ENCODE results near the gene BPIFA2. TPM values are rescaled to one million over a fixed set of nuclear protein-coding genes. Genes with fewer than 3 reads are reported as not detected.

The BPIFA2 gene
- total and polyA plus RNA-seq, 10 of the 15 experiments (the other 5 are each of a cell fraction or from before 2014, with no cell fraction given), result not detected

DNA sequence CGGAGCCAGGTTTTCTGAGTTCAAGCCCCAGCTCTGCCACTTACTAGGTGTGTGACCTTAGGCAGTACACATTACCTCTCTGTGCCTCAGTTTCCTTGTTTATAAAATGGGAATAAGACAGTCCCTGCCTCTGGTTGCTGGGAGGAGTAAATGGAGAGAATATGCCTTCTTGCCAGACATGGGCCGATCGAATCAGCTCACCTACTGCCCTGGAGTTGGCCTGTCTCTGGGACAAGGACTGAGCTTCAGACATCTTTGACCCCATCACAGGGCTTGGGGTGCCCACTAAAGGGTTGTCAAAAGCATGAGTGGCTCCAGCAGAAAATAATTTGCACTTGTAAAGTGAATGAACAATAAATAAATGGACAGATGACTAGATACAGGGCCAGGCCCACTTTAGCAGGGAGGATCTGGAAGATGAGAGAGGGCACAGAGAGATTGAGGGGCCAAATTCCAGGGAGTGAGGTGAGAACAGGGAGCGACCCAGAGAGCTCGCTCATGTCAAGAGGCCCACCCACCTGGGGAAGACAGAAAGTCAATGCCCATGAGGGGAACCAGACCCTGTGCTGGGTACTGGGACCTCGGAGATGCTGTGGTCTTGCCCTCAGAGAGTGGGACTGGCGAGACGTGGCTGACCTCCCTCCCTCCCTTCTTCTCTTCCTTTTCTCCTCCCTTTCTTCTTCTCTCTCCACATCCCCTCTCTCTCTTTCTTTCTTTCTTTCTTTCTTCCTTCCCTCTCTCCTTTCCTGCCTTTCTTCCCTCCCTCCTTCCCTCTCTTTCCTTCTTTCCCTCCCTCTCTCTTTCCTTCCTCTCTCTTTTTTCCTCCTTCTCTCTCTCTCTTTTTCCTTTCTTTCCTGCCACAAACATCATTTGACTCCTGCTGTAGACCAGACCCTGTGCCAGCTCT is 3.9 kb upstream of the BPIFA2 start:
- in situ Hi-C loops (cut with MboI), result no loop called here
- no peak for DNase-seq (ENCODE audit: low read depth, low spot score)
- no peak overlapping the region for H3K27ac ChIP-seq (ENCODE audit: control insufficient read depth, insufficient read depth)

More for the DNA sequence above, 3.9 kb upstream of the BPIFA2 start:
- BruUV-seq (replicated peaks), result no TSS peak
- Histone ChIP-seq H3K9ac (ENCODE audit: control insufficient read depth, insufficient read depth, low read length) (no peak overlapping the region), H3K9me3 (replicated peaks; ENCODE audit: control insufficient read depth, insufficient read depth, low read length) (peaks cover 4% of the 10 kb centered on the region; the same call in 2 of the 3 replicates), H3K4me3 (no peak overlapping the region), H3K4me2 (ENCODE audit: control insufficient read depth, insufficient read depth) (no peak overlapping the region), H2AFZ (ENCODE audit: control insufficient read depth, low read depth, low read length) (no peak overlapping the region), H3K27me3 (replicated peaks in 1 of 2; ENCODE audit: control insufficient read depth in 2 of 2, insufficient read depth in 2 of 2, low read length in 1 of 2) (no peaks in the 10 kb centered on the region), H3K36me3 (ENCODE audit: control insufficient read depth in 2 of 2, insufficient read depth in 2 of 2, low read length in 1 of 2) (no peaks in the 10 kb centered on the region), H3K79me2 (ENCODE audit: control insufficient read depth, insufficient read depth, low read length) (no peaks in the 10 kb centered on the region), H3K4me1 (ENCODE audit: control insufficient read depth, insufficient read depth, low read length) (no peaks in the 10 kb centered on the region), H4K20me1 (ENCODE audit: control insufficient read depth, insufficient read depth) (no peaks in the 10 kb centered on the region)
- 21% methylated on average over 8 of the region's 8 CpGs for WGBS (ENCODE audit: insufficient coverage, insufficient replicate concordance, low lambda C conversion rate, missing lambda C conversion rate)
- ChIA-PET POLR2A (no interaction called here), CTCF (no interaction called here), SMC1A (ENCODE audit: uncharacterized antibody, unreplicated experiment) (no interaction called here), RAD21 (ENCODE audit: unreplicated experiment) (no interaction called here)
- intact Hi-C loops (cut with micrococcal nuclease; ENCODE audit: unreplicated experiment), result loop anchor here (5.0 kb wide), 1 partner anchor 48 kb away; no protein-coding TSS in a partner anchor
- TF ChIP-seq SP1 (IDR thresholded peaks at IDR 0.05; ENCODE audit: low read depth, low read length) (no peak), CBX3 (IDR thresholded peaks at IDR 0.05; ENCODE audit: borderline replicate concordance, low read depth) (no peak), KDM1A (IDR thresholded peaks at IDR 0.05; ENCODE audit: borderline replicate concordance) (no peak), TBL1XR1 (IDR thresholded peaks at IDR 0.05; ENCODE audit: low read depth, low read length) (no peak), SMAD5 (IDR thresholded peaks at IDR 0.05; ENCODE audit: low read depth) (no peak), BMI1 (IDR thresholded peaks at IDR 0.05; ENCODE audit: borderline replicate concordance) (no peak), YBX1 (IDR thresholded peaks at IDR 0.05) (no peak), MYB (IDR thresholded peaks at IDR 0.05; ENCODE audit: borderline replicate concordance, low read depth, low read length) (no peak), ATF7 (IDR thresholded peaks at IDR 0.05; ENCODE audit: low read depth) (no peak)
- TF ChIP-seq, protein P1, sequence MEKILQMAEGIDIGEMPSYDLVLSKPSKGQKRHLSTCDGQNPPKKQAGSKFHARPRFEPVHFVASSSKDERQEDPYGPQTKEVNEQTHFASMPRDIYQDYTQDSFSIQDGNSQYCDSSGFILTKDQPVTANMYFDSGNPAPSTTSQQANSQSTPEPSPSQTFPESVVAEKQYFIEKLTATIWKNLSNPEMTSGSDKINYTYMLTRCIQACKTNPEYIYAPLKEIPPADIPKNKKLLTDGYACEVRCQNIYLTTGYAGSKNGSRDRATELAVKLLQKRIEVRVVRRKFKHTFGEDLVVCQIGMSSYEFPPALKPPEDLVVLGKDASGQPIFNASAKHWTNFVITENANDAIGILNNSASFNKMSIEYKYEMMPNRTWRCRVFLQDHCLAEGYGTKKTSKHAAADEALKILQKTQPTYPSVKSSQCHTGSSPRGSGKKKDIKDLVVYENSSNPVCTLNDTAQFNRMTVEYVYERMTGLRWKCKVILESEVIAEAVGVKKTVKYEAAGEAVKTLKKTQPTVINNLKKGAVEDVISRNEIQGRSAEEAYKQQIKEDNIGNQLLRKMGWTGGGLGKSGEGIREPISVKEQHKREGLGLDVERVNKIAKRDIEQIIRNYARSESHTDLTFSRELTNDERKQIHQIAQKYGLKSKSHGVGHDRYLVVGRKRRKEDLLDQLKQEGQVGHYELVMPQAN (conservative IDR thresholded peaks at IDR 0.05), result no peak
- TF ChIP-seq, protein P2, sequence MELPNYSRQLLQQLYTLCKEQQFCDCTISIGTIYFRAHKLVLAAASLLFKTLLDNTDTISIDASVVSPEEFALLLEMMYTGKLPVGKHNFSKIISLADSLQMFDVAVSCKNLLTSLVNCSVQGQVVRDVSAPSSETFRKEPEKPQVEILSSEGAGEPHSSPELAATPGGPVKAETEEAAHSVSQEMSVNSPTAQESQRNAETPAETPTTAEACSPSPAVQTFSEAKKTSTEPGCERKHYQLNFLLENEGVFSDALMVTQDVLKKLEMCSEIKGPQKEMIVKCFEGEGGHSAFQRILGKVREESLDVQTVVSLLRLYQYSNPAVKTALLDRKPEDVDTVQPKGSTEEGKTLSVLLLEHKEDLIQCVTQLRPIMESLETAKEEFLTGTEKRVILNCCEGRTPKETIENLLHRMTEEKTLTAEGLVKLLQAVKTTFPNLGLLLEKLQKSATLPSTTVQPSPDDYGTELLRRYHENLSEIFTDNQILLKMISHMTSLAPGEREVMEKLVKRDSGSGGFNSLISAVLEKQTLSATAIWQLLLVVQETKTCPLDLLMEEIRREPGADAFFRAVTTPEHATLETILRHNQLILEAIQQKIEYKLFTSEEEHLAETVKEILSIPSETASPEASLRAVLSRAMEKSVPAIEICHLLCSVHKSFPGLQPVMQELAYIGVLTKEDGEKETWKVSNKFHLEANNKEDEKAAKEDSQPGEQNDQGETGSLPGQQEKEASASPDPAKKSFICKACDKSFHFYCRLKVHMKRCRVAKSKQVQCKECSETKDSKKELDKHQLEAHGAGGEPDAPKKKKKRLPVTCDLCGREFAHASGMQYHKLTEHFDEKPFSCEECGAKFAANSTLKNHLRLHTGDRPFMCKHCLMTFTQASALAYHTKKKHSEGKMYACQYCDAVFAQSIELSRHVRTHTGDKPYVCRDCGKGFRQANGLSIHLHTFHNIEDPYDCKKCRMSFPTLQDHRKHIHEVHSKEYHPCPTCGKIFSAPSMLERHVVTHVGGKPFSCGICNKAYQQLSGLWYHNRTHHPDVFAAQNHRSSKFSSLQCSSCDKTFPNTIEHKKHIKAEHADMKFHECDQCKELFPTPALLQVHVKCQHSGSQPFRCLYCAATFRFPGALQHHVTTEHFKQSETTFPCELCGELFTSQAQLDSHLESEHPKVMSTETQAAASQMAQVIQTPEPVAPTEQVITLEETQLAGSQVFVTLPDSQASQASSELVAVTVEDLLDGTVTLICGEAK (IDR thresholded peaks at IDR 0.05; ENCODE audit: borderline replicate concordance), result no peak
- TF ChIP-seq, protein P3, sequence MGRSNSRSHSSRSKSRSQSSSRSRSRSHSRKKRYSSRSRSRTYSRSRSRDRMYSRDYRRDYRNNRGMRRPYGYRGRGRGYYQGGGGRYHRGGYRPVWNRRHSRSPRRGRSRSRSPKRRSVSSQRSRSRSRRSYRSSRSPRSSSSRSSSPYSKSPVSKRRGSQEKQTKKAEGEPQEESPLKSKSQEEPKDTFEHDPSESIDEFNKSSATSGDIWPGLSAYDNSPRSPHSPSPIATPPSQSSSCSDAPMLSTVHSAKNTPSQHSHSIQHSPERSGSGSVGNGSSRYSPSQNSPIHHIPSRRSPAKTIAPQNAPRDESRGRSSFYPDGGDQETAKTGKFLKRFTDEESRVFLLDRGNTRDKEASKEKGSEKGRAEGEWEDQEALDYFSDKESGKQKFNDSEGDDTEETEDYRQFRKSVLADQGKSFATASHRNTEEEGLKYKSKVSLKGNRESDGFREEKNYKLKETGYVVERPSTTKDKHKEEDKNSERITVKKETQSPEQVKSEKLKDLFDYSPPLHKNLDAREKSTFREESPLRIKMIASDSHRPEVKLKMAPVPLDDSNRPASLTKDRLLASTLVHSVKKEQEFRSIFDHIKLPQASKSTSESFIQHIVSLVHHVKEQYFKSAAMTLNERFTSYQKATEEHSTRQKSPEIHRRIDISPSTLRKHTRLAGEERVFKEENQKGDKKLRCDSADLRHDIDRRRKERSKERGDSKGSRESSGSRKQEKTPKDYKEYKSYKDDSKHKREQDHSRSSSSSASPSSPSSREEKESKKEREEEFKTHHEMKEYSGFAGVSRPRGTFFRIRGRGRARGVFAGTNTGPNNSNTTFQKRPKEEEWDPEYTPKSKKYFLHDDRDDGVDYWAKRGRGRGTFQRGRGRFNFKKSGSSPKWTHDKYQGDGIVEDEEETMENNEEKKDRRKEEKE (IDR thresholded peaks at IDR 0.05), result no peak
- FAIRE-seq (no peak), ATAC-seq (no peak)
